Rectal smooth muscle tissue (tissue), 1 donor: ENCODE data around the gene ATXN7L1.
A peak's percentile ranks its signal among the peaks of the same experiment; 100 is the strongest.

ENCODE experiments used
- H3K27ac ChIP-seq: one replicate; pipeline ENCODE4 v1.7.0; 2013; ENCODE audit warnings: low read depth, low read length, inconsistent platforms
- H3K27me3 ChIP-seq: one replicate; pipeline ENCODE4 v1.7.0; 2013; ENCODE audit warnings: low read length; ENCODE audit not compliant: control insufficient read depth, insufficient read depth
- H3K36me3 ChIP-seq: one replicate; pipeline ENCODE4 v1.7.0; 2013; ENCODE audit warnings: low read length; ENCODE audit not compliant: control insufficient read depth, insufficient read depth
- H3K4me1 ChIP-seq: one replicate; pipeline ENCODE4 v1.7.0; 2013; ENCODE audit warnings: low read length; ENCODE audit not compliant: control insufficient read depth, insufficient read depth
- H3K4me3 ChIP-seq: one replicate; pipeline ENCODE4 v1.7.0; 2013; ENCODE audit warnings: low read length
- H3K9ac ChIP-seq: one replicate; pipeline ENCODE4 v1.7.0; 2013; ENCODE audit warnings: low read length

ATXN7L1 gene

GRCh38 chr7:105866102-105866801, 10.1 kb downstream of the ATXN7L1 start:
- no peaks in the 10 kb centered on the region for H3K4me1 ChIP-seq
- no peak overlapping the region for H3K9ac ChIP-seq
- no peaks in the 10 kb centered on the region for H3K36me3 ChIP-seq
- H3K27me3 ChIP-seq, result no peaks in the 10 kb centered on the region
- H3K27ac ChIP-seq, result no peak overlapping the region
- no peak overlapping the region for H3K4me3 ChIP-seq

GRCh38 chr7:105863876-105864275, 12.5 kb downstream of the ATXN7L1 start:
- Histone ChIP-seq H3K27ac (no peak overlapping the region), H3K9ac (no peak overlapping the region), H3K27me3 (no peaks in the 10 kb centered on the region), H3K4me1 (no peaks in the 10 kb centered on the region), H3K4me3 (no peak overlapping the region), H3K36me3 (no peaks in the 10 kb centered on the region)

GRCh38 chr7:105862770-105863169, 13.6 kb downstream of the ATXN7L1 start:
- H3K4me3 ChIP-seq, result no peak overlapping the region
- H3K4me1 ChIP-seq, result no peaks in the 10 kb centered on the region
- H3K36me3 ChIP-seq, result no peaks in the 10 kb centered on the region
- H3K9ac ChIP-seq, result no peak overlapping the region
- no peaks in the 10 kb centered on the region for H3K27me3 ChIP-seq
- H3K27ac ChIP-seq, result no peak overlapping the region

GRCh38 chr7:105862276-105862675, 14.1 kb downstream of the ATXN7L1 start:
- Histone ChIP-seq H3K36me3 (no peaks in the 10 kb centered on the region), H3K9ac (no peak overlapping the region), H3K4me1 (no peaks in the 10 kb centered on the region), H3K4me3 (no peak overlapping the region), H3K27me3 (no peaks in the 10 kb centered on the region), H3K27ac (no peak overlapping the region)

- Histone ChIP-seq H3K4me1 (no peaks in the 10 kb centered on the region), H3K27me3 (no peaks in the 10 kb centered on the region), H3K9ac (no peak overlapping the region), H3K36me3 (no peaks in the 10 kb centered on the region), H3K27ac (no peak overlapping the region), H3K4me3 (no peak overlapping the region)
Measured at GRCh38 chr7:105861224-105861623, 15.2 kb downstream of the ATXN7L1 start.

- H3K9ac ChIP-seq, result no peak overlapping the region
Measured at GRCh38 chr7:105860793-105861192, 15.6 kb downstream of the ATXN7L1 start.

GRCh38 chr7:105857009-105857952, 19.1 kb downstream of the ATXN7L1 start:
- H3K9ac ChIP-seq, result no peak overlapping the region
- no peak overlapping the region for H3K4me3 ChIP-seq
- no peaks in the 10 kb centered on the region for H3K27me3 ChIP-seq
- no peaks in the 10 kb centered on the region for H3K36me3 ChIP-seq
- H3K27ac ChIP-seq, result no peak overlapping the region
- peaks cover 4% of the 10 kb centered on the region for H3K4me1 ChIP-seq

More at GRCh38 chr7:105860793-105861192, 15.6 kb downstream of the ATXN7L1 start:
- no peaks in the 10 kb centered on the region for H3K4me1 ChIP-seq
- H3K27ac ChIP-seq, result no peak overlapping the region
- no peak overlapping the region for H3K4me3 ChIP-seq
- H3K36me3 ChIP-seq, result no peaks in the 10 kb centered on the region
- no peaks in the 10 kb centered on the region for H3K27me3 ChIP-seq

- H3K27ac ChIP-seq, result peak overlapping the region; percentile 75
- peaks cover 16% of the 10 kb centered on the region for H3K4me1 ChIP-seq
- no peak overlapping the region for H3K4me3 ChIP-seq
- no peak overlapping the region for H3K9ac ChIP-seq
- no peaks in the 10 kb centered on the region for H3K36me3 ChIP-seq
- H3K27me3 ChIP-seq, result no peaks in the 10 kb centered on the region
Measured at GRCh38 chr7:105854498-105854897, 21.9 kb downstream of the ATXN7L1 start.

- H3K36me3 ChIP-seq, result no peaks in the 10 kb centered on the region
- peak overlapping the region; percentile 47 for H3K4me3 ChIP-seq
- H3K27ac ChIP-seq, result peak overlapping the region; percentile 75
- H3K9ac ChIP-seq, result no peak overlapping the region
- no peaks in the 10 kb centered on the region for H3K27me3 ChIP-seq
- peaks cover 16% of the 10 kb centered on the region for H3K4me1 ChIP-seq
Measured at GRCh38 chr7:105853931-105854419, 22.4 kb downstream of the ATXN7L1 start.

- Histone ChIP-seq H3K4me3 (no peak overlapping the region), H3K27ac (peak overlapping the region; percentile 75), H3K36me3 (no peaks in the 10 kb centered on the region), H3K27me3 (no peaks in the 10 kb centered on the region), H3K9ac (no peak overlapping the region), H3K4me1 (peaks cover 16% of the 10 kb centered on the region)
Measured at GRCh38 chr7:105851064-105851463, 25.3 kb downstream of the ATXN7L1 start.

- no peaks in the 10 kb centered on the region for H3K27me3 ChIP-seq
- H3K4me1 ChIP-seq, result peaks cover 14% of the 10 kb centered on the region
- H3K36me3 ChIP-seq, result no peaks in the 10 kb centered on the region
- H3K9ac ChIP-seq, result no peak overlapping the region
- no peak overlapping the region for H3K27ac ChIP-seq
- H3K4me3 ChIP-seq, result no peak overlapping the region
Measured at GRCh38 chr7:105849122-105849855, 27.1 kb downstream of the ATXN7L1 start.

- H3K27me3 ChIP-seq, result no peaks in the 10 kb centered on the region
- H3K4me3 ChIP-seq, result no peak overlapping the region
- H3K36me3 ChIP-seq, result no peaks in the 10 kb centered on the region
- H3K9ac ChIP-seq, result no peak overlapping the region
- H3K4me1 ChIP-seq, result peaks cover 6% of the 10 kb centered on the region
- H3K27ac ChIP-seq, result no peak overlapping the region
Measured at GRCh38 chr7:105846404-105846803, 30.0 kb downstream of the ATXN7L1 start.
